Astrocyte of the cerebellum (primary cell): ENCODE results near the gene ZNF423.

Source experiments
- DNase-seq: peaks from one replicate; pipeline ENCODE4 v3.0.0-alpha.2; 2011; ENCODE audit warnings: low read depth
- H3K4me3 ChIP-seq: 2 replicates; pipeline ENCODE4 v1.5.1; 2011; ENCODE audit warnings: mild to moderate bottlenecking, low read depth, low read length, moderate library complexity
- CTCF ChIP-seq: IDR thresholded peaks from 2 replicates; pipeline ENCODE4 v1.5.1; 2012; ENCODE audit warnings: low read length, low read depth, moderate library complexity, mild to moderate bottlenecking; ENCODE audit errors: missing control alignments
- in situ Hi-C: cut with HindIII; loops from 2 replicates; pipeline ENCODE4 v1.10.0; 2017; ENCODE audit warnings: low sequenced_read_pairs

ZNF423 gene

GRCh38 chr16:49855822-49856671, at the start of gene ZNF423:
ZNF423 (minus strand) TSS chr16:49856112; CDS start chr16:49855774, 338 bp downstream.
- TF ChIP-seq CTCF: no peak
- DNase-seq: no peak
- in situ Hi-C loops: no loop called here
- H3K4me3 ChIP-seq: peak within 1 kb of the TSS; percentile 66

GRCh38 chr16:49904348-49905062, 48.6 kb upstream of the ZNF423 start:
- no peak overlapping the region for H3K4me3 ChIP-seq
- no peak for DNase-seq
- no peak for TF ChIP-seq CTCF
- in situ Hi-C loops: no loop called here

GRCh38 chr16:49902908-49903307, 47.0 kb upstream of the ZNF423 start:
- TF ChIP-seq CTCF: no peak
- in situ Hi-C loops: no loop called here

GRCh38 chr16:49901711-49902110, 45.8 kb upstream of the ZNF423 start:
- TF ChIP-seq CTCF: no peak
- in situ Hi-C loops: no loop called here
- H3K4me3 ChIP-seq: no peak overlapping the region
- DNase-seq: no peak

More at GRCh38 chr16:49902908-49903307, 47.0 kb upstream of the ZNF423 start:
- no peak overlapping the region for H3K4me3 ChIP-seq
- no peak for DNase-seq

GRCh38 chr16:49900875-49901274, 45.0 kb upstream of the ZNF423 start:
- in situ Hi-C loops: no loop called here
- H3K4me3 ChIP-seq: no peak overlapping the region
- DNase-seq: no peak
- no peak for TF ChIP-seq CTCF

- DNase-seq: no peak
- H3K4me3 ChIP-seq: no peak overlapping the region
- TF ChIP-seq CTCF: no peak
- in situ Hi-C loops: no loop called here
These were observed 44.2 kb upstream of the ZNF423 start for GRCh38 chr16:49899991-49900695.
